Measurements from ENCODE around the gene PDE7B. TPM values are rescaled to one million over a fixed set of nuclear protein-coding genes. Genes with fewer than 3 reads are reported as not detected.
"Not testable (repeated sequence)": the region's sequence is repeated elsewhere in the genome, so short reads cannot be mapped to it uniquely, and the experiment has no call there.

Gene PDE7B
- total and polyA plus RNA-seq, 4 donors: 0.75 to 5.2 (median 1.3) TPM

DNA sequence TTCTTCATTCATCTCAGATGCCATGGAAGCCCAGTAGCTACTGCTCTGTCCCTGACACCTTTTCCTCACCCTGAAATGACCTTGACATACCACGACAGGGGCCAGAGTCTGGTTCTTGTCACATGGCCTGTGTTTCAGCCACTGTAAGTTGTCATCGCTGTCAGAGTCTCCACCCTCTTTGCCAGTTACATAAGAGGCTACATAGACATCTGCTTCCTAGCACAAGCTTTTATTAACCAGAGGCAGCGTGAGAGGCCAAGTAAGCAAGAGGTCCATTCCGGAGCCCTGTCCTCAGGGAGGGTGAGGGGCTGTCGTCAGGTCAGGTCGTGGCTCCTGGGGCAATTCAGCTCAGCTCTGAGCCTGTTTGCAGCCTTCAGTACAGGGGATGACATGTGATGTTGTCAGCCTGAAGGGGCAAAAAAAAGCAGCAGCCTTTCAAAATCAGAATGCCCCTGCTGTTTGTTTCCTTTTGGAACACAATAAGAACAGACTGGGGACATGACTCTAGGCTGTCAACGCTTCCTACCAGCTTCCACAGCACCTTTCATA is 252.3 kb downstream of the PDE7B start (continued):
- TF ChIP-seq, protein P1, sequence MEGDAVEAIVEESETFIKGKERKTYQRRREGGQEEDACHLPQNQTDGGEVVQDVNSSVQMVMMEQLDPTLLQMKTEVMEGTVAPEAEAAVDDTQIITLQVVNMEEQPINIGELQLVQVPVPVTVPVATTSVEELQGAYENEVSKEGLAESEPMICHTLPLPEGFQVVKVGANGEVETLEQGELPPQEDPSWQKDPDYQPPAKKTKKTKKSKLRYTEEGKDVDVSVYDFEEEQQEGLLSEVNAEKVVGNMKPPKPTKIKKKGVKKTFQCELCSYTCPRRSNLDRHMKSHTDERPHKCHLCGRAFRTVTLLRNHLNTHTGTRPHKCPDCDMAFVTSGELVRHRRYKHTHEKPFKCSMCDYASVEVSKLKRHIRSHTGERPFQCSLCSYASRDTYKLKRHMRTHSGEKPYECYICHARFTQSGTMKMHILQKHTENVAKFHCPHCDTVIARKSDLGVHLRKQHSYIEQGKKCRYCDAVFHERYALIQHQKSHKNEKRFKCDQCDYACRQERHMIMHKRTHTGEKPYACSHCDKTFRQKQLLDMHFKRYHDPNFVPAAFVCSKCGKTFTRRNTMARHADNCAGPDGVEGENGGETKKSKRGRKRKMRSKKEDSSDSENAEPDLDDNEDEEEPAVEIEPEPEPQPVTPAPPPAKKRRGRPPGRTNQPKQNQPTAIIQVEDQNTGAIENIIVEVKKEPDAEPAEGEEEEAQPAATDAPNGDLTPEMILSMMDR (IDR thresholded peaks at IDR 0.05; ENCODE audit: low read depth, low read length, missing input control): no peak

DNA sequence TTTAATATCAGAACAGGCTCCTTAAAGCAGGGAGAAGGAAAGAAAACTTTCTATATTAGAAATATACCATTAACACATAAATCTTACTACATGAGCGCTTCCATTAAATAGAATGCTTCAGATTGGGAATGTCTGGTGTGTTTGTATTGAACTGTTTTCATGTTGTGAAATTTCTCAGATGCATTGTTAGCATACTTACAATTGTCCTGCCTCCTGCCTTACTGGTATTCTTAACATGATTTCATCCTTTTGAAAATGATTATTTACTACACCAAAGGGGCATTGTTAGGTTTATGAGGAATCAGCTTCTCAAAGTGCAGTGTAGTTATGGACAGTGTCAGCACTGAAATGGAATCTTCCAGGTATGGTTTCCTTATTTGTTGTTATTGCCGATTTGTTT is 253.1 kb downstream of the PDE7B start:
- no peak overlapping the region for H3K4me3 ChIP-seq (ENCODE audit: low read depth in 1 of 3, low read length in 3 of 3)
- H3K9me3 ChIP-seq (ENCODE audit: control insufficient read depth in 4 of 4, low read length in 3 of 4): no peaks in the 10 kb centered on the region
- peak overlapping the region in 1 of 2 donors; percentile 1 for H3K27ac ChIP-seq (ENCODE audit: low read depth in 1 of 2, low read length in 2 of 2)
- 94% methylated on average over 2 of the region's 2 CpGs for WGBS
- H3K4me1 ChIP-seq (ENCODE audit: control insufficient read depth in 4 of 4, insufficient read depth in 4 of 4, low read length in 3 of 4): peaks cover 2 to 19% (median 2%) of the 10 kb centered on the region in 4 donors
- H3K9ac ChIP-seq (ENCODE audit: low read depth in 1 of 2, low read length in 2 of 2): no peak overlapping the region
- no peaks in the 10 kb centered on the region for H3K36me3 ChIP-seq (ENCODE audit: control insufficient read depth in 4 of 4, insufficient read depth in 3 of 4, low read depth in 1 of 4, low read length in 3 of 4)
- TF ChIP-seq SP1 (IDR thresholded peaks at IDR 0.05) (no peak), EGR1 (IDR thresholded peaks at IDR 0.05; ENCODE audit: low read depth in 2 of 2) (no peak), YY1 (IDR thresholded peaks at IDR 0.05) (no peak), FOXA2 (IDR thresholded peaks at IDR 0.05) (no peak), FOXA1 (IDR thresholded peaks at IDR 0.05) (no peak), HNF4G (IDR thresholded peaks at IDR 0.05) (no peak), NR2F2 (IDR thresholded peaks at IDR 0.05) (no peak), RXRA (IDR thresholded peaks at IDR 0.05) (no peak), RAD21 (IDR thresholded peaks at IDR 0.05) (no peak), GABPA (IDR thresholded peaks at IDR 0.05 in 1 of 2, conservative IDR thresholded peaks at IDR 0.05 in 1 of 2) (no peak), JUND (IDR thresholded peaks at IDR 0.05) (no peak), HNF4A (conservative IDR thresholded peaks at IDR 0.05) (no peak)
- TF ChIP-seq, protein P2, sequence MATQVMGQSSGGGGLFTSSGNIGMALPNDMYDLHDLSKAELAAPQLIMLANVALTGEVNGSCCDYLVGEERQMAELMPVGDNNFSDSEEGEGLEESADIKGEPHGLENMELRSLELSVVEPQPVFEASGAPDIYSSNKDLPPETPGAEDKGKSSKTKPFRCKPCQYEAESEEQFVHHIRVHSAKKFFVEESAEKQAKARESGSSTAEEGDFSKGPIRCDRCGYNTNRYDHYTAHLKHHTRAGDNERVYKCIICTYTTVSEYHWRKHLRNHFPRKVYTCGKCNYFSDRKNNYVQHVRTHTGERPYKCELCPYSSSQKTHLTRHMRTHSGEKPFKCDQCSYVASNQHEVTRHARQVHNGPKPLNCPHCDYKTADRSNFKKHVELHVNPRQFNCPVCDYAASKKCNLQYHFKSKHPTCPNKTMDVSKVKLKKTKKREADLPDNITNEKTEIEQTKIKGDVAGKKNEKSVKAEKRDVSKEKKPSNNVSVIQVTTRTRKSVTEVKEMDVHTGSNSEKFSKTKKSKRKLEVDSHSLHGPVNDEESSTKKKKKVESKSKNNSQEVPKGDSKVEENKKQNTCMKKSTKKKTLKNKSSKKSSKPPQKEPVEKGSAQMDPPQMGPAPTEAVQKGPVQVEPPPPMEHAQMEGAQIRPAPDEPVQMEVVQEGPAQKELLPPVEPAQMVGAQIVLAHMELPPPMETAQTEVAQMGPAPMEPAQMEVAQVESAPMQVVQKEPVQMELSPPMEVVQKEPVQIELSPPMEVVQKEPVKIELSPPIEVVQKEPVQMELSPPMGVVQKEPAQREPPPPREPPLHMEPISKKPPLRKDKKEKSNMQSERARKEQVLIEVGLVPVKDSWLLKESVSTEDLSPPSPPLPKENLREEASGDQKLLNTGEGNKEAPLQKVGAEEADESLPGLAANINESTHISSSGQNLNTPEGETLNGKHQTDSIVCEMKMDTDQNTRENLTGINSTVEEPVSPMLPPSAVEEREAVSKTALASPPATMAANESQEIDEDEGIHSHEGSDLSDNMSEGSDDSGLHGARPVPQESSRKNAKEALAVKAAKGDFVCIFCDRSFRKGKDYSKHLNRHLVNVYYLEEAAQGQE (IDR thresholded peaks at IDR 0.05): no peak
- TF ChIP-seq, protein P3, sequence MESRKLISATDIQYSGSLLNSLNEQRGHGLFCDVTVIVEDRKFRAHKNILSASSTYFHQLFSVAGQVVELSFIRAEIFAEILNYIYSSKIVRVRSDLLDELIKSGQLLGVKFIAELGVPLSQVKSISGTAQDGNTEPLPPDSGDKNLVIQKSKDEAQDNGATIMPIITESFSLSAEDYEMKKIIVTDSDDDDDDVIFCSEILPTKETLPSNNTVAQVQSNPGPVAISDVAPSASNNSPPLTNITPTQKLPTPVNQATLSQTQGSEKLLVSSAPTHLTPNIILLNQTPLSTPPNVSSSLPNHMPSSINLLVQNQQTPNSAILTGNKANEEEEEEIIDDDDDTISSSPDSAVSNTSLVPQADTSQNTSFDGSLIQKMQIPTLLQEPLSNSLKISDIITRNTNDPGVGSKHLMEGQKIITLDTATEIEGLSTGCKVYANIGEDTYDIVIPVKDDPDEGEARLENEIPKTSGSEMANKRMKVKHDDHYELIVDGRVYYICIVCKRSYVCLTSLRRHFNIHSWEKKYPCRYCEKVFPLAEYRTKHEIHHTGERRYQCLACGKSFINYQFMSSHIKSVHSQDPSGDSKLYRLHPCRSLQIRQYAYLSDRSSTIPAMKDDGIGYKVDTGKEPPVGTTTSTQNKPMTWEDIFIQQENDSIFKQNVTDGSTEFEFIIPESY (IDR thresholded peaks at IDR 0.05): no peak
- TF ChIP-seq, protein P1 (IDR thresholded peaks at IDR 0.05; ENCODE audit: low read depth, low read length, missing input control): no peak
- TF ChIP-seq, protein P4, sequence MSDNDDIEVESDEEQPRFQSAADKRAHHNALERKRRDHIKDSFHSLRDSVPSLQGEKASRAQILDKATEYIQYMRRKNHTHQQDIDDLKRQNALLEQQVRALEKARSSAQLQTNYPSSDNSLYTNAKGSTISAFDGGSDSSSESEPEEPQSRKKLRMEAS (IDR thresholded peaks at IDR 0.05): no peak
- no peaks in the 10 kb centered on the region for H3K27me3 ChIP-seq (ENCODE audit: control insufficient read depth in 4 of 4, insufficient read depth in 4 of 4, low read length in 3 of 4)
- DNase-seq (ENCODE audit: low spot score): no peak

DNA sequence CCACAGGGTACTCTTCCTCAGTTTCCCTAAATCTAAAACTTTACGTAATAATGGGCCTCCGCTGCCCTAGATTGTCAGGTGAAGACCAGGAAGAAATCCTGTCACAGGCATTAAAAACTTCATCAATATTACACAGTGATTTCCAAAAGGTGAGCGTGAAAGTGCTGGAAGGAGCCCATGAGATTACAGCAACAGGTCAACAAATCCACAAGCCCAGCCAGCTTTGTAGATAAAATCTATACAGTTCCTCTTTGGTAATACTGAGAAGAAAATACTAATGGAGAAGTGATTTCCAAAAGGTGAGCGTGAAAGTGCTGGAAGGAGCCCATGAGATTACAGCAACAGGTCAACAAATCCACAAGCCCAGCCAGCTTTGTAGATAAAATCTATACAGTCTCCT is 254.3 kb downstream of the PDE7B start:
- DNase-seq (ENCODE audit: low spot score); H3K27ac ChIP-seq (ENCODE audit: low read depth in 1 of 2, low read length in 2 of 2); H3K36me3 ChIP-seq (ENCODE audit: control insufficient read depth in 4 of 4, insufficient read depth in 3 of 4, low read depth in 1 of 4, low read length in 3 of 4); H3K9me3 ChIP-seq (ENCODE audit: control insufficient read depth in 4 of 4, low read length in 3 of 4); H3K9ac ChIP-seq (ENCODE audit: low read depth in 1 of 2, low read length in 2 of 2); H3K4me3 ChIP-seq (ENCODE audit: low read depth in 1 of 3, low read length in 3 of 3); H3K27me3 ChIP-seq (ENCODE audit: control insufficient read depth in 4 of 4, insufficient read depth in 4 of 4, low read length in 3 of 4): not testable (repeated sequence)
- peaks cover 2 to 19% (median 2%) of the 10 kb centered on the region in 4 donors for H3K4me1 ChIP-seq (ENCODE audit: control insufficient read depth in 4 of 4, insufficient read depth in 4 of 4, low read length in 3 of 4)
- 66% methylated on average over 4 of the region's 4 CpGs for WGBS
